CD4-positive, alpha-beta T cell treated with Interleukin-4 for 1 hour (primary cell): Measurements from ENCODE around the gene FKBP2.
A peak's percentile ranks its signal among the peaks of the same experiment; 100 is the strongest.

Experiments
- DNase-seq, 2 donors: peaks; one replicate each; pipeline ENCODE4 v3.0.0-alpha.2; 2020 to 2022

FKBP2 gene

DNA sequence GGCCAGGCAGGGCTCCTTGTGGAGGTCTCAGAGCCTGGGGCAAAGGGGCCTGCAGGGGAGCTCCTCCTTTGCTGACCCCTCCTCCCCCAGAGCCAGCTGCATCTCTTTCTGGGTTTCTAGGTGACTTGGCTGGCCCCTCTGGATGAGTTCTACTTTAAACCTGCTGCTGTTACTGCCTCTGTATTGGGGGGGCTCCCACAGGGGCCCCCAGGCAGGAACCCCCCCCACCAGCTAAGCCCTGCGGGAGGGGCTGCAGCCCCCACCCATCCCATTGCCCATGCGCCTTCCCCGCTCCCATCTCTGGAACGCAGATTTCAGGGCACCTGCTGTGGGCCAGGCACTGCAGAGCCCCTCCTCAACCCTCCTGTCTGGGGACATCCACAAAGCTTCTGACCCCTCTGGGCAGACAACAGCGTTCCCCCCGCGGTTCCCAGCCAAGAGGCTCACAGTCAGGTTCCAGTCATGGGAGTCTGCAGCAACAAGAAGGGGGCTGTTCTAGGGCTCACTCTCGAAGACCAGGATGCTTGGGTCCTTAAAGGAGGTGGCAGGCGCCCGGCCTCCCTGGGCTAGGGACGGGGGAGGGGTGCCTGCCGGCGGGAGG lies 9.6 kb downstream of the FKBP2 start:
- no peak for DNase-seq

DNA sequence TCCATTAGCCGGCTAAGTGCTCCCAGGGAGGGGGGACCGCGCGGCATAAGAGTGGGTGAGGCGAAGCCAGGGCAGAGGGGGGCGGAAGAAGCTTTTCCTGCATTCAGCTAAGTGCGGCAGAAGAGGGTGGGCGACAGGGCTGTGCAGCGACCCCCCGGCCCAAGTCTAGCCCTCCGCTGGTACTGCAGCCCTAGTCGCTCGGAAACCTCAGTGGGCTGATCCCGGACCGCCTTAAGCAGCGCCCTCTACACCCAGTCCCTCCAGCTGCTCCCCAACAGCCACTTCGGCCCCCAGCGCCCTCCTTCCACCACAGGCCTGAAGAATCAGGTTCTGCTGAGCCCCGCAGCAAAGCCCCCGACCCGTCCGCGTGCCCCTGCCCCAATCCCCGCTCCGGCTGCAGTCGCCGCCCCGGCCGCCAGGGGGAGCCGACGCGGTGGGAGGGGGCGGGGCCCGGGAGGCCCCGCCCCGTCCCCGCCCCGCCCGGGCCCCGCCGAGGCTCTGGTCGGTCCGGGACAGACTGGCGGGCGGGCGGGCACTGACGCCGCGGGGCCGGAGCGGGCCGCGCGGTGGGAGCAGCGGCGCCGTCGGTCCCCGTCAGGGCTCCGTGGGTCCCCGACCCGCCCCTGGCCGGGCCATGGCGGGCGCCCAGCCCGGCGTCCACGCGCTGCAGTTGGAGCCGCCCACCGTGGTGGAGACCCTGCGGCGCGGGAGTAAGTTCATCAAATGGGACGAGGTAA lies 10.3 kb downstream of the FKBP2 start, which contains the start of gene PLCB3:
Gene PLCB3 (plus strand): TSS at position 515 of the 737 bp plus-strand sequence. CDS start 120 bp downstream, at position 635.
- peak; percentile 57 to 68 for DNase-seq

DNA sequence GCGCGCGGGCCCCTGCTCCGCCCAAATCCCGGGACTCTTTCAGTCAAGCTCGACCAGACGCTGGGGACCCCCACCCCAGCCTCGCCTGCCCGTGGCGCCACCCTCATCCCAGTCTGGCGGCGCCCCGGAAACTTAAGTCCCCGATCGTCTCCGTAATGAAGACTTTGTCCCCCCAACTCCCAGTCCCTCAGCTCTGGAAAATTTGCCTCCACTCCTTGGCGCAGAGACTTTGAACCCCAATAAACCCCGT lies 10.8 kb downstream of the FKBP2 start:
- DNase-seq, result no peak

DNA sequence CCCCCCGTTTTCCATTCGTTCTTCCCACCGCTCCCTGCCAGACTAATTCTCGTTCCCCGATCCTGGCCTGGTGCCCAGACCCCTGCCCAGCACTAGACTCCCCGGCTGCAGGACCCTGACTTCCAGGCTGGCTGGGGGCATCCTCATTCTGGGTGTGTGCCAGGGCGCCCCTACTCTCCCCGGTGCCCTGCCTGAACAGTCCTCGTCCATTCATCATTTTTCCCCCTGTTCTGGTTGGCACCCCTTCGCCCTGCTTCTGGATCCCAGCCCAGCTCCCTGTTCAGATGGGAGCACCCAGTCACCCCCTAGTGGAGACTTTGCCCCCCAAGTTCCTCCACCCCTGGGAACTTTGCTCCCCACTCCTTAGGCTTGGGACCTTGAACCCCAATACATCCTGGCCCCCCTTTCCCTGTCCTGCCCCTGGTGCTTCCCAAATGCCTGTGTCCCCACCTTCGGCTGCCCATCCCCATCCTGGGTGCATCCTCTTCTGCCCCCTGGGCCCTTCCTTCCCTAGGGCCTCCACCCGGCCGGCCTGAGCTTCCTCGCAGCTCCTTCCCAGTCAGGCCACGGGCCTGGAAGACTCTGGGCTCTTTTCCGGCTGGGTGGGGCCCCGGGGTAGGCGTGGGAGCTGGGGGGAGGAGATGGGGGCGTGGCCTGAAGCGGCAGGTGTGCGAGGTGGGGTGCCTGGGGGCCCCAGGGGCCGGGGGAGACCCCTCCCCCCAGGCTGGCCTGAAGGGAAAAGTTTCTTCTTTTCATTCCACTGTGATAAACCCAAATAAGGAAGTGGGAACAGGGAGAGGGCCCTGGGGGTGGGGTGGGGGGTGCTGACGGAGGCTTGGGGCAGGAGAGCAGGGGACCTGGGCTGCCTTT lies 11.3 kb downstream of the FKBP2 start:
- DNase-seq, result peak in 1 of 2 donors; percentile 19

DNA sequence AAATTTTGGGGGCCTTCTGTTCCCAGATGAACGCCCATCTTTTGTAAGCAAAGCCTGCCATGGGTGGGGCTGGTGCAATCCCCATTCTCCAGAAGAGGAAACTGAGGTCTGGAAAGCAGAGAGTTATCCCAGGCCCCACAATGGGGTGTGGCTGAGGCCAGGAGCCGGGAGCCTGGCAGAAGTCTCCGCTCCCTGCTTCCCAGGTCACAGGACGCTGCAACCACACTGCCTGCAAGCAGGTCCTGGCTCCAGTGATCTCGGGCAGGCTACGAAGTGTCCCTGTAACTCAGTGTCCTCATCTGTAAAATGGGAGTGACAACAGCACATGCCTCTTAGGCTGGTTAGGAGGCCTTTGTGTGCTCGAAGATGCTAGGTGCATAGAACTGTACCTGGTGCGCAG lies 12.1 kb downstream of the FKBP2 start:
- DNase-seq, result no peak

DNA sequence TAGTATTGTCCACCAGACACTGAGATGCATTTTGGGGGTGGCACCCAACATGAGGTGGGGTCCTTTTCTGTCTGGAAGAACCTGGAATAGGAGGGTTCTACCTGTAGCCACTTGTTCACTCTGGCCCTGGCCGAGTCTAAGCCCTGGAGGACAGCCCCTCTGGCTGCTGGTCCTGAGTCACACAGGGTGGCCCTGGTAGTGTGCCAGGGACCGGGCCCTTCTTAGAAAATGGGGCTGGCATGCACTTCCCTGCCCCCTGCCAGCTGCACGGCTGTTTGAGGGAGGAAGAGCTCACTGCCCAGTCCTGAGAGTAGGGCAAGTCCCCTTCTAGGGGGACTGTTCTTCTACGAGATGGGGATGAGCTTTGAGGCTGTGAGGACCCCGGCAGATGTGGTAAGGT lies 12.6 kb downstream of the FKBP2 start:
- DNase-seq, result no peak

DNA sequence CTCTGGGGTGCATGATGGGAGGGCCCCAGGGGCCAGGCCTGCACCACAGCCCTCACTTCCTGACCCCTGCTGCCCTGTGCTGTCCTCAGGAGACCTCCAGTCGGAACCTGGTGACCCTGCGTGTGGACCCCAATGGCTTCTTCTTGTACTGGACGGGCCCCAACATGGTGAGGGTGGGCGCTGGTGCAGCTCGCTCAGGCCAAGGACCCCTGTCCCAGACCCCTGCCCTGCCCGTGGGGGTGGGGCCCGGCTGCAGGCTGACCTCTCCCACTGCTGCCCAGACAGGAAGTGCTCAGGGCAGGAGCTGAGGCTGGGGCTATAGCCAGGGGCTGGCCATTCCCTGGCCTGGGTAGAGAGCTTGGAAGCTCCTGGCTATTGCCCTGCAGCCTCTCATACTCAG lies 13.4 kb downstream of the FKBP2 start:
- no peak for DNase-seq

DNA sequence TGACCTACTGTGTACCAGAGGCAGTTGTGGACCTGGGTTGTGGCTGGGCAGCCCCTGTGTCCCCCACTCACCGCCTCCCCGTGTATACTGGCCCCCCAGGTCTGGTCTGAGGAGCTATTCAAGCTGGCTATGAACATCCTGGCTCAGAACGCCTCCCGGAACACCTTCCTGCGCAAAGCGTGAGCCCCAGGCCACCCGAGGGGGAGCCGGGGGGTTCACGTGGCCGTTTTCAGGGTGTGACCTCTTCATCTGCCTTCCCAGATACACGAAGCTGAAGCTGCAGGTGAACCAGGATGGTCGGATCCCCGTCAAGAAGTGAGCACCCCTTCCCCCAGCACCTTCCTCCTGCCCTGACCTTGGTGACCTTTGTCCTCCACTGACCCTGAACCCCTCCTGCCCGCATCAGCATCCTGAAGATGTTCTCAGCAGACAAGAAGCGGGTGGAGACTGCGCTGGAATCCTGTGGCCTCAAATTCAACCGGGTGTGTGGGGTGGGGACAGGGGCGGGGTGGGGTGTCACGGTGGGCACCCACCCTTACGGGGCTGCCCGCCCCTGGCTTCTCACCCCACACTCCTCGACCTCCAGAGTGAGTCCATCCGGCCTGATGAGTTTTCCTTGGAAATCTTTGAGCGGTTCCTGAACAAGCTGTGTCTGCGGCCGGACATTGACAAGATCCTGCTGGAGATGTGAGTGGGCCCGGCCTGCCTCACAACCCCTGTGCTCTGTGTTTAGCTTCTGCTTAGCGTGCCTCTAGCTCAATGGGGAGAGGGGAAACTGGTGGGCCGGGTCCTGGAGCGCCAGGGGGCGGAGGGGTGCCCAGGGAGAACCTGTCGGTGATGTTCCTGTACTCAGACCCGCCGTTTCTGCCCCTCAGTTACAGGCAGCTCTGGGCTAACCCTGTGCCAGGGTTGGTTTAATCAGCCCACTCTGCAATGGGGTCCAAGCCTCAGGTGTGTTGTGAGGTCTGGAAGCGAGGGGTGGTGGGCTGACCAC lies 14.5 kb downstream of the FKBP2 start:
- DNase-seq, result no peak

DNA sequence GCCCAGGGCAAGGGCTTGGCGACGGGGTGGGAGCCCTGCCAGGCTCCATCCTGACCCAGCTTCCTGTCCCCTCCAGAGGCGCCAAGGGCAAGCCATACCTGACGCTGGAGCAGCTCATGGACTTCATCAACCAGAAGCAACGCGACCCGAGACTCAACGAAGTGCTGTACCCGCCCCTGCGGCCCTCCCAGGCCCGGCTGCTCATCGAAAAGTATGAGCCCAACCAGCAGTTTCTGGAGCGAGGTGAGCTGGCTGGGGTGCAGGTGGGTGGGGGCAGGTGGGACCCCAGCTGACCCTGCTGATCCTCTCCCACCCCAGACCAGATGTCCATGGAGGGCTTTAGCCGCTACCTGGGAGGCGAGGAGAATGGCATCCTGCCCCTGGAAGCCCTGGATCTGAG lies 15.4 kb downstream of the FKBP2 start:
- no peak for DNase-seq

DNA sequence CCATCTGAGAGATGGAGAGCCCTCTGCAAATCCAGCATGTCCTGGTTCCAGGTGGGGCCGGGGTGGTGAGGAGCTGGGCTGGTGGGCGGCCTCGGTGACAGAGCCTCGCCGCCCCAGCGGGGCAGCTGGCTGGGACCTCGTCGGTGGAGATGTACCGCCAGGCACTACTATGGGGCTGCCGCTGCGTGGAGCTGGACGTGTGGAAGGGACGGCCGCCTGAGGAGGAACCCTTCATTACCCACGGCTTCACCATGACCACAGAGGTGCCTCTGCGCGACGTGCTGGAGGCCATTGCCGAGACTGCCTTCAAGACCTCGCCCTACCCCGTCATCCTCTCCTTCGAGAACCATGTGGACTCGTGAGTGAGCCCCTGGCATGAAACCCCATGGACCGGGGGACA lies 17.5 kb downstream of the FKBP2 start:
- DNase-seq, result no peak

DNA sequence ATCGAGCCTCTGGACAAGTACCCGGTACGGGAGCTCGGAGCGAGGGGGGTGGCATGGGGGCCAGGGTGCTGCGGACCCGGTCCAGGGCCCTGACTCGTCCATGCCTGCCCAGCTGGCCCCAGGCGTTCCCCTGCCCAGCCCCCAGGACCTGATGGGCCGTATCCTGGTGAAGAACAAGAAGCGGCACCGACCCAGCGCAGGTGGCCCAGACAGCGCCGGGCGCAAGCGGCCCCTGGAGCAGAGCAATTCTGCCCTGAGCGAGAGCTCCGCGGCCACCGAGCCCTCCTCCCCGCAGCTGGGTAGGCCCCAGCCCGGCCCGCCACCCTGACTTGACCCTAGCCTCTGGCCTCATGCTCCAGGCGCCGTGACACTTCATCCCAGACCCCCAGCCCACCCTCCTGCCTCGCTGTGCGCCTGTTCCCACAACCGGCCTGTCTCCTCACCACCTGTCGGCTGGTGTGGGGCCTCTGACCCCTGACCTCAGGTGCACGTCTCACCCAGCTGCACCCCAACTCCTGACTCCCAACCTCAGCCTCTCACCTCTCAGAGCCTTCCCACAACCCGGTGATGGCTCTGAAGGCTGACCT lies 18.1 kb downstream of the FKBP2 start:
- DNase-seq, result no peak

DNA sequence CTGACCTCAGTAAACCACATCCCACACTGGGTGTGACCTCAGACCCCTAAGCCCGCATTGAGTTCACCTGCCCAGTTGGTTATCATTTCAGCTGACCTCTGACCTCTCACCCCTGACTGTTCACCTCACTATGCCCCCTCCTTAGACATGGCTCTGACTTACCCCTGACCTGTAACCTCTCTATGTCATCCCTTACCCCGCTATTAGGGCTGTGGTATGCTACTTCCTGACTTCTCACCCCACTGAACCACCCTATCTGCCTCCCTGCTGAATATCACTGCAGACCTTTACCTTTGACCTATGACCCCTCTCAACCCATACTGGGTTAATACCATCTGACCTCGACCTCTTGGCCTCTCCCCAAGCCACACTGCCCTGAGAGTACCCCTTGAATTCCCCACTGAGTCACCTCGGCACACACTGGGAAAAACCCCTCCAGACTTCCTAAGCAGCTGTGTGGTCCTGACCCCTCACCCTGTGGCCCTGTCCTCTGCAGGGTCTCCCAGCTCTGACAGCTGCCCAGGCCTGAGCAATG lies 18.7 kb downstream of the FKBP2 start:
- DNase-seq, result no peak

DNA sequence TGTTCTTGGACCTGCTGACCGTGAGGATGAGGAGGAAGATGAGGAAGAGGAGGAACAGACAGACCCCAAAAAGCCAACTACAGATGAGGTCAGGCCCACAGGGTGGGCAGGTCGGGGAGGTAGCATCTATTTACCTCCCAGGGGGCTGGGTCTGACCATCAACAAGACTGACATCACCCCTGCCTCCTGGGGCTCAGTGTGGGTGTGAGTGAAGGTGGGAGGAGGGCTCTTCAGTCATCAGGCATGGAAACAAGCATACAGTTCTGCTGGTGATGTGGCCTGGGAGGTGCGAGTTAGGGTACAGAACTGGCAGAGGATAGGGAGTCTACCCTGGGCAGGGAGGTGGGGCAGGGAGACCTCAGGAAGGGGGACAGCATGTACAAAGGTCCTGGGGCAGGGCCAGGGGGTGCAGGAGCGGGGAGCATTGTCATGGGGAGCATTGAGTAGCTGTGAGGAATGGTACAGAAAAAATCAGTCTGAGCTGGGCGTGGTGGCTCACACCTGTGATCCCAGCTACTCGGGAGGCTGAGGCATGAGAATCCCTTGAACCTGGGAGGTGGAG lies 19.3 kb downstream of the FKBP2 start:
- DNase-seq, result no peak

DNA sequence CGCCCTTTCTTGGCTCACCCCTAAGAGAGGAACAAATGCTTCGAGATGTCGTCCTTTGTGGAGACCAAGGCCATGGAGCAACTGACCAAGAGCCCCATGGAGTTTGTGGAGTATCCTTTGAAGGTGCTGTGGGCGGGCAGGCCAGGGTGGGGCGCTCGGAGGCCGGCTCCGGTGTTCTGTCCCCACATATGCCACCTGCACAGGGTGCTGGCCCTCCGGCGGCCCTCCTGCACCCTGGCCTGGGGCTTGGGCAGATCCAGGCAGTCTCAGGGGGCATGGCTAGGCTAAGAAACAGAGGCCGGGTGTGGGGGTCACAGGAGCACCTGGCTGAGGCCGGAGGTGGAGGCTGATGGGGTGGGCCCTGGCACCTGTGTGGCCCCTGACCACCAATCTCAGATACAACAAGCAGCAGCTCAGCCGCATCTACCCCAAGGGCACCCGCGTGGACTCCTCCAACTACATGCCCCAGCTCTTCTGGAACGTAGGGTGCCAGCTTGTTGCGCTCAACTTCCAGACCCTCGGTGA lies 20.7 kb downstream of the FKBP2 start:
- no peak for DNase-seq

DNA sequence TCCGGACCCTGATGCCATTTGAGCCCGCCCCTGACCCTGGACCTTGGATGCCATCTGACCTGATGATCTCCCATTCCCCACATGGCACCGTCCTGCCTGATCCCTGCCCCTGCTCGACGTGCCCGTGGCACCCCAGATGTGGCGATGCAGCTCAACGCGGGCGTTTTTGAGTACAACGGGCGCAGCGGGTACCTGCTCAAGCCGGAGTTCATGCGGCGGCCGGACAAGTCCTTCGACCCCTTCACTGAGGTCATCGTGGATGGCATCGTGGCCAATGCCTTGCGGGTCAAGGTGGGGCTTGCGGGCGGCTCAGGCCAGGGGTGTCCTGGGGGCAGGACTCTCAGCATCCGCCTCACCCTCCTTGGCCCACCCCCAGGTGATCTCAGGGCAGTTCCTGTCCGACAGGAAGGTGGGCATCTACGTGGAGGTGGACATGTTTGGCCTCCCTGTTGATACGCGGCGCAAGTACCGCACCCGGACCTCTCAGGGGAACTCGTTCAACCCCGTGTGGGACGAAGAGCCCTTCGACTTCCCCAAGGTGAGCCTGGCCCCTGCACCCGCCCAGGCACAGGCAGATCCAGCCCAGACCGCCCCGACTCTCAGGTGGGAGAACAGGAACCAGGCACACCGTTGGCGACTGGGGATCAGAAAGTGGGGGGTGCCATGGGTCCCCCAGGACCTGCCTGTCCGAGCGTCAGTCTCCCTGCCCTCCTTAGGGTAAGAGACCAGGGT lies 21.5 kb downstream of the FKBP2 start:
- DNase-seq, result no peak

DNA sequence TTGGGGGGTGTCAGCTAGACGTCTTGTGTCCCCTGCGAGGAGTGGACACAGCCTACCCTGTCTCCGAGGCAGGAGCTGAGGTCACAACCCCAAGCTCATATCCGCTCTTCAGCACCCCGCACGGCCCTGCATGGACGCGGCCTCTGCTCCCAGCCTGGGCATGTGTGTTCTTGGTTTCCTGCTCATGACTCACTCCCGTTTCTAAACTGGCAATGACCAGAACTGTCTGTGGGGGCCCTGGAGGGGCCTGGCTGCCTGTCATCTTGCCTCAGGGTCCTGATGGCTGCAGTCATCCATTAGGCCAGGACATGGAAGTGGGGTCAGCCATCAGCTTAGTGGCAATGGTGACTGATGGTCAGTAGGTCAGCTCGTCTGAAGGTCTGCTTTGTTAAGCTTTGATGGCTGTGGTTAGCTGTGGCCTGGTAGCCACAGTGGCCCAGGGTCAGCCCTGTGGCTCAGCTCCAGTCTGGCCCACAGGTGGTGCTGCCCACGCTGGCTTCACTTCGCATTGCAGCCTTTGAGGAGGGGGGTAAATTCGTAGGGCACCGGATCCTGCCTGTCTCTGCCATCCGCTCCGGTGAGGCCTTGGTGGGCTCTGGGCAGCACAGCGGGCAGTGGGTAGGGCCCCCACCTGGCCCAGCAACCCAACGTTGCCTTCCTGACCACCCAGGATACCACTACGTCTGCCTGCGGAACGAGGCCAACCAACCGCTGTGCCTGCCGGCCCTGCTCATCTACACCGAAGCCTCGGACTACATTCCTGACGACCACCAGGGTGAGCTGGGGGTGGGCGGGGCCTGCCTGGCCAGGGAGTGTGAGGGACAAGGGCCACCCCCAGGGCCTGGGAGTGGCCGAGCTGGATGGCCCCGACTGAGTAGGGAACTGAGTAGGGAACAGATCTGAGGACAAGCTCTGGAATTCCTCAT lies 22.4 kb downstream of the FKBP2 start:
- no peak for DNase-seq

DNA sequence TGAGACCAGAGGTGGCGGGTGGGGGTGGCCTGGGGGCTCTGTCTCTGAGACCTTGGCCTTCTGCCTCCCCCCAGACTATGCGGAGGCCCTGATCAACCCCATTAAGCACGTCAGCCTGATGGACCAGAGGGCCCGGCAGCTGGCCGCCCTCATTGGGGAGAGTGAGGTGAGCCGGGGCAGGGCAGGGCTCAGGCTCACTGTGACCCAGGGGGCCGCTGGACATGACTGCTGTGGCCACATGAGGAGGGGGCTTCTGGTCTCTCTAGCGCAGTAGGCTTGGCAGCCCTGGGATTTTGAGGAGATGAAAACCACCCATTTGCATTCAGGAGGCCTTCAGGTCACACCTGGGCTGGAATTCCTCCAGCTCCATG lies 23.0 kb downstream of the FKBP2 start:
- DNase-seq, result no peak

DNA sequence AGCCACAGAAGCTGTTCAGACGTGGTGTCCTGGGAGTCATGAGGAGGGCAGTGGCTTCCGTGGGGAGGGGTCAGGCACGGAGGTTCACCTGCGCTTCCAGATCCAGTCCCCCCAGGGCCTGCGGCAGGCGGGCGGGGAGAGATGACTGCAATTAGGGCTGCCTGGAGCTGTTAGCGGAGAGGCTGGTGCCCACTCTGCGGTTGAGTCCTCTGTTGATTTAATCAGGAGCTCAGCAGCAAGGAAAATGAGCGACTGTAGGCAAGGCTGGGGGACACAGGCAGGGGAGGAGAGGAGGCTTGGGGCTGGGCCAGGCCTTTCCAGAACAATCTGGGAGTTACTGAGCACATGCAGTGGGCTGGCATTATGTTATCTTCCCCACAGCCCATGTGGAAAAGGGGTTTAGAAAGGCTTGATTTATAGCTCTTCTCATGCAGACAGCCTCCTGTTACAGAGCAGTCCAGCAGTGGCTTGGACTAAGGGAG lies 23.5 kb downstream of the FKBP2 start:
- no peak for DNase-seq
